GM21723 (cell line): Measurements from ENCODE around the gene TBL1X.
"Not testable (repeated sequence)": the region's sequence is repeated elsewhere in the genome, so short reads cannot be mapped to it uniquely, and the experiment has no call there.

Experiments
- ATAC-seq: cut with Tn5 transposase; IDR thresholded peaks from one replicate; pipeline ENCODE4 v1.9.1; 2021; ENCODE audit warnings: mild to moderate bottlenecking, moderate library complexity; ENCODE audit not compliant: unreplicated experiment

The TBL1X gene

GRCh38 chrX:9532349-9532748 is 67.5 kb downstream of the TBL1X start:
- no peak for ATAC-seq

DNA sequence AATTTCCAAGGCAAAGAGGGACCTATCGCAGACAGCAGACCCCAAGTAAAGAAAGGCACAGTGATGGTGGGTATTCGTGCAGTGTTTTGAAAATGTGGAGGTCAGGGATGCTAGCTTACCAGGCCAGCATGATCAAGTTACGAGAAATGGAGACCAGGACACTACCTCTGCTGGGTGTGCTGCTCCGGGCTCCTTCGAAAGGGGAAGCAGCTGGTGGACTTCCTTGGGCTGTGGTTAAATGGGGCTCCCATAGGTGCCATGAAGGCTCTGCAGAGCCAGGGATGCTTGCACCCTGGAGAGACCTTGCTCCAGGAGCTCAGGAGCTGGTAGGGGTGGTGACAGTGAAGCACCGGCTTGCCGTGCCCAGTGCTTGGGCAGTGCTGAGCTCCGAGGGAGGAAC is 68.8 kb downstream of the TBL1X start:
- no peak for ATAC-seq

GRCh38 chrX:9534686-9535085 is 69.8 kb downstream of the TBL1X start:
- ATAC-seq, result no peak

- no peak for ATAC-seq
Measured at GRCh38 chrX:9535101-9535500, 70.2 kb downstream of the TBL1X start.

DNA sequence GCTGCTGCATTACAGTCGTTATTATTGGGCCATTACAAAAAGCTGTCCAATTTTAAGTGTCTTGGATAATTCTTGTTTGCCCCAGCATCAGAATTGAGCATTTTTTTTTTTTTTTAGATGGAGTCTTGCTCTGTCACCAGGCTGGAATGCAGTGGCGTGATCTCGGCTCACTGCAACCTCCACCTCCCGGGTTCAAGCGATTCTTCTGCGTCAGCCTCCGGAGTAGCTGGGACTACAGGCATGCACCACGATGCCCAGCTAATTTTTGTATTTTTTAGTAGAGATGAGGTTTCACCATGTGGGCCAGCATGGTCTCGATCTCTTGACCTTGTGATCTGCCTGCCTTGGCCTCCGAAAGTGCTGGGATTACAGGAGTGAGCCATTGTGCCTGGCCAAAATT is 71.3 kb downstream of the TBL1X start:
- not testable (repeated sequence) for ATAC-seq

DNA sequence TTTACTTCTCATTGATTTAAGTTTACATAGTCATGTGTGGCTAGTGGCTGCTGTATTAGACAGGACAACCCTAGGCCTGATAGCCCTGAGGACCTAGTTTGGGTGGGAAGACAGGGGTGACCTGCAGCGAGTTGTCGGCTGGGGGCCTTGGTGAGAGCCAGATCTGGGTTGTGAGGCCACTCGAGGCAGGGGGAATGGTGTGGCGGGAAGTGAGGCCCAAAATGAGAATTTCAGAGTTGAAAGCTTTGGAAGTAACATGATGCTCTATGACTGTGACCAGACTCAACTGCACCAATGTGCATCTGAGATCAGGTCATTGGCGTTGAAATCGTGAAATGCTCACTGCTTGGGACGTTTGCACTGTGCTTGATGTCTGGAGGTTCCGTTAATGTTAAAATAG is 72.9 kb downstream of the TBL1X start:
- ATAC-seq, result no peak

GRCh38 chrX:9538544-9539045 is 73.7 kb downstream of the TBL1X start:
- ATAC-seq, result no peak

DNA sequence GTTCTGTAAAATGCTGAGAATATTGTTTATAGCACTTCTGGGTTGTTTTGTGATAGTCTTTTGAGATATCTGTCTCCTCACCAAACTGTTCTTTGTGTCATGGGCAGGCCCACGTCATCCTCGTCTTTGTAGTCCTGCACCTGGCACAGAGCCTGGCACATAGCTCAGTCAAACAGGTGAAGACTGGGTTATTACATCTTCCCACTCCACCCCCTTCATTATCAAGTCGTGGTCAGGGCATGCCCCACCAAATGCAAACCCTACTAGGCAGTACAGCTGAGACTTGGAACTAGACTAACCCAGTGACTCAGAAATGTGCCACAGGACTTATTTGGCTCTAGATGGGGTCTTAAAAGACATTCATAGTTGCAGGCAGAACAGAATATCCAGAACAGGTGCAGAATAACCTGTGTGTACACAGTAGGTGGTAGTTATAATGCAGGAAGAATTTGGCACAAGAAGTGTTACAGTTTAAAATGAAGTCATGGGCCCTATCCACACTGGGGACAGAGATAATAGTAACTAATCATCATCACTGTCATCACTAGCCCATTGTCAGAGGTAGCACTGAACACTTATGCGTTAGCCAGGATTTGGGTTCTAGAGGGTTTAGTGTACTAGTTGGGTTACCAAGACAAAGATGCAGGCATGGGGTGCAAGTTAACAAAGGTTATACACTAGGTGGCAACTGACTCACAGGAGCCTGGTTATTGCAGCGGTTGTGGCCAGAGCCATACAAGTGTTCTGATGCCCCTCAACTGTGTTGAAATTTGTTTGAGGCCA is 74.9 kb downstream of the TBL1X start:
- ATAC-seq, result no peak

GRCh38 chrX:9542106-9542760 is 77.4 kb downstream of the TBL1X start:
- ATAC-seq, result no peak

- no peak for ATAC-seq
Measured at GRCh38 chrX:9542761-9543111, 77.9 kb downstream of the TBL1X start.

DNA sequence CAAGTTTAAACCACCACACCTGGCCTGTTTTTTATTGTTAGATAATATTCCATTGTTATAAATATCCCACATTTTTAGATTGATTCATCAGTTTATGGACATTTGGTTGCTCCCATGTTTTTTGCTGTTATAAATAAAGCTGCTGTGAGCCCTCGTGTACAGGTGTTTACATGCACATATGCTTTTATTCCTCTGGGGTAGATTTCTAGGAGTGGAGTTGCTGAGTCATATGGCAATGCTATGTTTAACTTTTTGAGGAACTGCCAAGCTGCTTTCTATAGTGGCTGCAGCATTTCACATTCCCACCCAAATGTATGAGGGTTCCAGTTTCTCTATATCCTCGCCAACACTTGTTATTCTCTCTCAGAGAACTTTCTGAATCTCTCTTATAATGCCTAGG is 90.5 kb downstream of the TBL1X start:
- no peak for ATAC-seq

DNA sequence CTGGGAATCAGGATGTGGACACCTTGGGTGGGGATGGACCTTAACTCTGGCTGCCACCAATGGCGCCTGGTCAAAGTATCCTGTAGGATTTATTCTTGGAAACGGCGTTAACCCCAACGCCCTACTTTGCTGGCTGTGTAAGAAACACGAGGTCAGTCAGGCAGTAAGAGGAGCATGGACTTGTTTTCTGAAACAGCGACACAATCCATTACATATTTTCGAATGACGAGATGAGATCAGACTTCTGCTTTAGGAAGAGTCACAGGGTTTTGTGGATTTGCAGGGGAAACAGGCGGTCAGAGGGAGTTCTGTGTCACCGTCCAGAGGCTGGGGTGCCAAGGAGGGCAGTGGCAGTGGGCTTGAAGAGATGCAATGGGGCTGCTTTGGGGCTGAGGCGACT is 92.2 kb downstream of the TBL1X start:
- ATAC-seq, result no peak

- ATAC-seq, result no peak
Measured at GRCh38 chrX:9557521-9557920, 92.7 kb downstream of the TBL1X start.

DNA sequence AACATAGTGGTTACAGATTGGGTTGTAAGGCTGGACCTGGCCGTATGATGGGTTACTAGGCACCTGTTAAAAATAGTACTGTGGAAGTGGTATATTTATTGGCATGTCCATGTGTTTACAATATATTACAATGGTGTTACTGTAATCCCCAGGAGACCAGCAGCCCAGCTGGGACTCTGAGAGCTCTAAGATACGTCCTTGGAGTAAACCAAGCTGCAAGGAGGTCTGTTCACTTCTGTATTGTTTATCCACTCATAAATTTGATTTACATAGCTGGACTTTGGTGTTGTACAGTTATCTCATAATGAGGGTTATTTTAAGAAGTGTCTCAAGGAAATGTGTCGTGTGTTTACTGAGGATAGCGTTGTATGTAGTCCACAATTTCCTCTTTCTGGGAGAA is 93.8 kb downstream of the TBL1X start:
- no peak for ATAC-seq

DNA sequence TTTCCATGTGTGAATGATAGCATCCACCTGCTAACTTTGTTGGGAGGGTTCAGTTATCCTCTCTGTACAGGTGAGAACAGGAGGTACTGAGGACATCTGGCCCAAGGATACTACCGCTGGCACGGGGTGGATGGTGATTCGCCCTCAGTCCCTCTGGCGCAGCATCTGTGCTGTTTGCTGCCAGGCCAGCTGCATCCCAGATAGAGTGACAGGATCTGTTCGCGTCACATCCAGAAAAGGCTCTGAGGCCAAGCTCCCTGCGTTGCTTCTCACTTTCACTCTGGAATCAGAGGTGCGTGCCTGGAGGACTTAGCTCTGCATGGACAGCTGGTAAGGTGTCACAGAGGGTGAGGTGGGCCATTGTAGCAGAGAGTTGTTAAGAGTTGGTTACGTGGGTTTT is 95.4 kb downstream of the TBL1X start:
- no peak for ATAC-seq

DNA sequence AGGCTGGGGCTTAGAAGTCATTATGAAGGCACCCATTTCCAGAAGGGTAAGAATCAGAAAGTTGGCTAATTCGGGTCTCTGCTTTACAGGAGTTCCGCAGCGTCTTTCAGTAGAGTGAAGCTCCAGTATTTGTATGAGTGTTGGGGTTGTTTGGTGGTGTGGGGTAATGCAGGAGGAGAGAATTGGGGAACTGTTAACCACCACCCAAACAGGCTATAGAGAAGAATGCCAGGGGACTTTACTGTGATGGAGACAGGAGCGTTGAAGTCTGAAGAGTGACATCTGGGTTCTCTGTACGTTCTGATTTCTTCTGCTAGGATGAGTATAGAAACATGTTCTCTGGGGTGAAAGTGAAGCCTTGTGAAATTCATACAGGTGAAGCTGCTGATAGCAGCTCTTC is 96.3 kb downstream of the TBL1X start:
- no peak for ATAC-seq

DNA sequence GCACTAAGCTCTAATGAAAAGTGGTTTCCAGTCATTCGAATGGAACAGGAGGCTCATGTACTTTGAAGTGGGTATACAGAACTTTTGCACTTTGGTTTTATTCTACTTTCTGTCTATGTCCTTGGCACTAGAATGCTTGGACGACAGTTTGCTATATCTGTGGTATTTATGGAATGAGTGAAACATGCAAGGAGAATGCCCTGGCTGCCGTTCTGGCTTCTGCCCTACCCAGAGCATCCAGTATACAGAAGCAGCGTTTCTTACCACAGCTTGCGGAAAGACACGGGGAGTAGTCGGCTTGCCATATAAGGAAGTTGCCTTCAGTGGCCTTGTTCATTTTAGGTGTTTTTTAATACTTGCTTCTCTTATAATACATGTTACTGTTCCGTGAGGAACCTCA is 98.0 kb downstream of the TBL1X start:
- no peak for ATAC-seq

DNA sequence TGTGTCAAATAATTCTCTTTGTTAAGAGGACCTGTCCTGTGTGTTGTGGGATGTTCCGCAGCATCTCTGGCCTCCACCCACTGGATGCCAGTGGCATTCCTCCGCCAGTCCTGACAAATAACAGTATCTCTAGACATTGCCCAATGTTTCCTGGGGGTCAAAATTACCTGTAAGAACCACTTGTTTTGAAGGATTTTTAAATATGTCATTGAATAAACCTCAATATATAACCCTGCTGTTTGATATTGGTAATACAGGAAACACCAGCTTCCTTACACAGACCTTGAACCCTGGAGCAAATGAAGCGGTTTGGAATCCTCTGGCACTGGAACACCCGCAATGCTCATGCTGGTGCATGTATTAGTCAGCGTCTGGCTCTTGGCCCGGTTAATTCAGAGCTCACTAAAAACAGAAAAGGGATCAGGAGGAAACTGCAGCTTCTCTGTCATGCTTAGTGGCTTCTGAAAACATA is 101.3 kb downstream of the TBL1X start:
- no peak for ATAC-seq

GRCh38 chrX:9569876-9570301 is 105.0 kb downstream of the TBL1X start:
- no peak for ATAC-seq

GRCh38 chrX:9573282-9574106 is 108.6 kb downstream of the TBL1X start:
- no peak for ATAC-seq

DNA sequence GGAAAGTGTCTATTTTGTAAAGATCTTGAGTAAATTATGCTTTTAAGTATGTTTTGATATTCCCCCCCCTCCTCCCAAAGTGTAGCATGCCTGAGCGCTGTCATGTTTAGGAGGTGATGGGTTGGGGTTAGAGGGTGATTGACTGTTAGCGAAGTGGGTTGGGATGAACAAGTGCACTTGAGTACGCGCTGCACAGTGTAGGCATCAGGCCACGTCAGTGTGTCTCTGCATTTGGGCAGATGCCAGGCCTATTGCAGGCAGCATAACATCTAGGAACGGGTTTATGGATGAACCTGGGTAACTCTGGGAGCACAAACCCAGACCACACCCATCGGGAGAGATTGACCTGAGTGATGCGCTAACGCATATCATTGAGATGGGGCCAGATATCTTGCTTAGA is 111.2 kb downstream of the TBL1X start:
- ATAC-seq, result no peak

GRCh38 chrX:9577555-9577954 is 112.7 kb downstream of the TBL1X start:
- no peak for ATAC-seq
